Immature natural killer cell (primary cell): Measurements from ENCODE around the gene TXNDC8. TPM values are rescaled to one million over a fixed set of nuclear protein-coding genes. Genes with fewer than 3 reads are reported as not detected.
"Not testable (repeated sequence)": the region's sequence is repeated elsewhere in the genome, so short reads cannot be mapped to it uniquely, and the experiment has no call there.

Experiments
- DNase-seq, 3 donors: peaks; one replicate each; pipeline ENCODE4 v3.0.0; 2022; ENCODE audit warnings: mixed read lengths in 1 of 3
- H3K27ac Mint-ChIP-seq, 6 donors: one replicate each; pipeline ENCODE4 v1.8.0; 2020; ENCODE audit warnings: mixed read lengths in 6 of 6, mild to moderate bottlenecking in 5 of 6, inconsistent platforms in 4 of 6, moderate library complexity in 3 of 6
- H3K27me3 Mint-ChIP-seq, 3 donors: one replicate each; pipeline ENCODE4 v1.8.0; 2020 to 2021; ENCODE audit warnings: low read depth in 3 of 3, mild to moderate bottlenecking in 3 of 3, mixed read lengths in 3 of 3, moderate library complexity in 3 of 3, inconsistent platforms in 1 of 3
- H3K36me3 Mint-ChIP-seq, 3 donors: one replicate each; pipeline ENCODE4 v1.8.0; 2020; ENCODE audit warnings: mixed read lengths in 3 of 3, inconsistent platforms in 2 of 3, mild to moderate bottlenecking in 2 of 3
- H3K4me1 Mint-ChIP-seq, 2 donors: one replicate each; pipeline ENCODE4 v1.8.0; 2020; ENCODE audit warnings: inconsistent platforms in 2 of 2, mild to moderate bottlenecking in 2 of 2, mixed read lengths in 2 of 2, moderate library complexity in 1 of 2
- H3K4me3 Mint-ChIP-seq, 5 donors: one replicate each; pipeline ENCODE4 v1.8.0; 2020; ENCODE audit warnings: mild to moderate bottlenecking in 5 of 5, mixed read lengths in 5 of 5, inconsistent platforms in 3 of 5, moderate library complexity in 3 of 5
- H3K9me3 Mint-ChIP-seq, 6 donors: one replicate each; pipeline ENCODE4 v1.8.0; 2020; ENCODE audit warnings: mild to moderate bottlenecking in 6 of 6, mixed read lengths in 6 of 6, inconsistent platforms in 4 of 6, moderate library complexity in 3 of 6
- polyA plus RNA-seq, 3 donors: library from polyadenylated mRNA; unstranded; fragments of 300-500 nt; fragmentation: Illumina TruSeq; gene quantifications; one replicate each; pipeline ENCODE4 v1.2.3, GENCODE V29; 2021

TXNDC8 gene
- not detected for polyA plus RNA-seq

GRCh38 chr9:110337727-110338126 is at the start of gene TXNDC8:
Gene TXNDC8, minus strand, starts transcription at chr9:110337863.
- H3K27me3 Mint-ChIP-seq = peaks cover 0 to 3% (median 0%) of the 10 kb centered on the region in 3 donors
- H3K9me3 Mint-ChIP-seq = no peaks in the 10 kb centered on the region
- H3K36me3 Mint-ChIP-seq = no peaks in the 10 kb centered on the region
- H3K4me1 Mint-ChIP-seq = no peaks in the 10 kb centered on the region
- no peak within 1 kb of the TSS for H3K27ac Mint-ChIP-seq
- no peak within 1 kb of the TSS for H3K4me3 Mint-ChIP-seq
- no peak for DNase-seq

- no peak for DNase-seq
- Mint-ChIP-seq H3K9me3 (peaks cover 0 to 4% (median 0%) of the 10 kb centered on the region in 6 donors), H3K4me1 (no peaks in the 10 kb centered on the region), H3K27me3 (peaks cover 0 to 2% (median 0%) of the 10 kb centered on the region in 3 donors), H3K4me3 (no peak overlapping the region), H3K27ac (no peak overlapping the region), H3K36me3 (no peaks in the 10 kb centered on the region)
Measured at GRCh38 chr9:110383491-110383890, 45.8 kb upstream of the TXNDC8 start.

- H3K9me3 Mint-ChIP-seq = peaks cover 0 to 8% (median 0%) of the 10 kb centered on the region in 6 donors
- no peak overlapping the region for H3K27ac Mint-ChIP-seq
- no peaks in the 10 kb centered on the region for H3K4me1 Mint-ChIP-seq
- no peak overlapping the region for H3K4me3 Mint-ChIP-seq
- H3K27me3 Mint-ChIP-seq = peaks cover 0 to 2% (median 1%) of the 10 kb centered on the region in 3 donors
- DNase-seq = no peak
- H3K36me3 Mint-ChIP-seq = no peaks in the 10 kb centered on the region
Measured at GRCh38 chr9:110382731-110383130, 45.1 kb upstream of the TXNDC8 start.

DNA sequence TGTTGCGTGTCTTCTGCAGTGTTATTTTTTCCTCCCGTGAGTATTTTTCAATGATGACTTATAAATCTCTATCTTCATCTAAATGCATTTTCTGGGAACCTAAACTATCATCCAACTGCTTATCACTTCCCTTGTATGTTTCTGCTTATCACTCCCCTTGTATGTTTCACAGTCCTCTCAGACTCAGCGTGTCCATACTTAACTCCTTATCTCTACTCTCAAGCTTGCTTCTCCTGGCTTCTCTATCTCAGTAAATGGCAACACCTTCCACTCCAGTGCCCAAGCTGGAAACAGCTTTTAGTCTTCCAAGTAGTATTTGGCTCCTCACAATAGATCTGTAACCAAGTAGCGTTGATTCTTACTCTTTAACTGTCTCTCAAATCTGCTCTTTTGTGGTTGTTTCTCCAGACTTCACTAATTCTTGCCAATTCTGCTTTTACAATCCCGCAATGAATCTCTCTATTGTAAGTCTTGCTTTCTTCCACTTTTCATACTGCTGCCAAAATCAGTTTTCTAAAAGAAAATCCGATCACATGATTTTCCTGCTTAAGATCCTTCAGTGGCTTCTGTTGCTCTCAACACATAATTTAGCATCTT is 33.8 kb upstream of the TXNDC8 start:
- no peak overlapping the region for H3K27ac Mint-ChIP-seq
- no peak for DNase-seq
- H3K4me3 Mint-ChIP-seq = no peak overlapping the region
- H3K9me3 Mint-ChIP-seq = no peaks in the 10 kb centered on the region
- no peaks in the 10 kb centered on the region for H3K4me1 Mint-ChIP-seq
- no peaks in the 10 kb centered on the region for H3K36me3 Mint-ChIP-seq
- no peaks in the 10 kb centered on the region for H3K27me3 Mint-ChIP-seq

GRCh38 chr9:110370315-110370714 is 32.7 kb upstream of the TXNDC8 start:
- no peak for DNase-seq
- Mint-ChIP-seq H3K27me3 (no peaks in the 10 kb centered on the region), H3K36me3 (no peaks in the 10 kb centered on the region), H3K9me3 (no peaks in the 10 kb centered on the region), H3K4me1 (no peaks in the 10 kb centered on the region), H3K27ac (no peak overlapping the region), H3K4me3 (no peak overlapping the region)

DNA sequence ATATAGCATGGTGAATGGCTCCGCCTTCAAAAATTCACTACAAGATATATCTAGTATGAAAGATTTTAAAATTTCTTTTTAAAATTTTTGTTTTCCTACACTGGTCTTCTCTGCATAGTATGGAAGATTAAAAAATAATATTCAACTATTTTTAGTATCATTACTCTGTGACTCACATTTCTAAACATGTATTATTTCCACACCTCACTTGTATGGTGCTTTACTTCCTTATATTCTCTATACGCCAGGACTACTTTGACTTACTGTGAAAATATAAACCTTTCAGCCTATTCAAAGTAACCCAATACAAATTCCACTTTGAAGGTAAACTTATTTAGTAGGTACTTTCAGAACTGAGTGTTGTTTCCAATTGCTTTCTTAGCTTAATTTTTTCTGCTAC is 26.8 kb upstream of the TXNDC8 start:
- no peak for DNase-seq
- Mint-ChIP-seq H3K36me3 (no peaks in the 10 kb centered on the region), H3K4me1 (no peaks in the 10 kb centered on the region), H3K27ac (no peak overlapping the region), H3K9me3 (peaks cover 0 to 1% (median 0%) of the 10 kb centered on the region in 6 donors), H3K27me3 (no peaks in the 10 kb centered on the region), H3K4me3 (no peak overlapping the region)

- not testable (repeated sequence) for H3K4me1 Mint-ChIP-seq, H3K4me3 Mint-ChIP-seq, H3K27ac Mint-ChIP-seq, DNase-seq, H3K36me3 Mint-ChIP-seq, H3K9me3 Mint-ChIP-seq, H3K27me3 Mint-ChIP-seq
Measured at GRCh38 chr9:110358992-110359391, 21.3 kb upstream of the TXNDC8 start.

GRCh38 chr9:110357505-110357904 is 19.8 kb upstream of the TXNDC8 start:
- no peak for DNase-seq
- no peak overlapping the region for H3K4me3 Mint-ChIP-seq
- H3K36me3 Mint-ChIP-seq = no peaks in the 10 kb centered on the region
- peaks cover 0 to 2% (median 0%) of the 10 kb centered on the region in 3 donors for H3K27me3 Mint-ChIP-seq
- H3K27ac Mint-ChIP-seq = no peak overlapping the region
- peaks cover 0 to 7% (median under 1%) of the 10 kb centered on the region in 6 donors for H3K9me3 Mint-ChIP-seq
- H3K4me1 Mint-ChIP-seq = no peaks in the 10 kb centered on the region

- Mint-ChIP-seq H3K36me3 (no peaks in the 10 kb centered on the region), H3K4me3 (no peak overlapping the region), H3K9me3 (peaks cover 0 to 7% (median under 1%) of the 10 kb centered on the region in 6 donors), H3K27ac (no peak overlapping the region), H3K27me3 (peaks cover 0 to 2% (median 0%) of the 10 kb centered on the region in 3 donors), H3K4me1 (no peaks in the 10 kb centered on the region)
- DNase-seq = no peak
Measured at GRCh38 chr9:110356639-110357395, 19.2 kb upstream of the TXNDC8 start.

DNA sequence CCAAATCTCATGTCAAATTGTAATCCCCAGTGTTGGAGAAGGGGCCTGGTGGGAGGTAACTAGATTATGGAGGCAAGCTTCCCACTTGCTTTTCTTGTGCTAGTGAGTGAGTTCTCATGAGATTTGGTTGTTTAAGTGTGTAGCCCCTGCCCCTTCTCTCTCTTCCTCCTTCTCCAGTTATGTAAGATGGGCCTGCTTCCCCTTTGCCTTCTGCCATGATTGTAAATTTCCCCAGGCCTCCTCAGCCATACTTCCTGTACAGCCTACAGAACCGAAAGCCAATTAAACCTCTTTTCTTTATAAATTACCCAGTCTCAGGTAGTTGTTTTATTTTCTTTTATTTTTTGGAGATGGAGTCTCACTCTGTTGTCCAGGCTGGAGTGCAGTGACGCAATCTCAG is 18.2 kb upstream of the TXNDC8 start:
- H3K4me3 Mint-ChIP-seq = no peak overlapping the region

GRCh38 chr9:110351009-110351467 is 13.4 kb upstream of the TXNDC8 start:
- no peaks in the 10 kb centered on the region for H3K36me3 Mint-ChIP-seq

More for the DNA sequence above, 18.2 kb upstream of the TXNDC8 start:
- DNase-seq = no peak
- Mint-ChIP-seq H3K9me3 (peaks cover 0 to 7% (median under 1%) of the 10 kb centered on the region in 6 donors), H3K36me3 (no peaks in the 10 kb centered on the region), H3K4me1 (no peaks in the 10 kb centered on the region), H3K27me3 (peaks cover 0 to 2% (median 0%) of the 10 kb centered on the region in 3 donors), H3K27ac (no peak overlapping the region)

GRCh38 chr9:110346325-110346724 is 8.7 kb upstream of the TXNDC8 start:
- Mint-ChIP-seq H3K4me1 (no peaks in the 10 kb centered on the region), H3K27ac (no peak overlapping the region), H3K36me3 (no peaks in the 10 kb centered on the region), H3K27me3 (peaks cover 0 to 2% (median 0%) of the 10 kb centered on the region in 3 donors), H3K4me3 (no peak overlapping the region), H3K9me3 (peaks cover 0 to 3% (median 0%) of the 10 kb centered on the region in 6 donors)
- no peak for DNase-seq

More at GRCh38 chr9:110351009-110351467, 13.4 kb upstream of the TXNDC8 start:
- Mint-ChIP-seq H3K27me3 (peaks cover 0 to 3% (median 0%) of the 10 kb centered on the region in 3 donors), H3K27ac (no peak overlapping the region), H3K4me1 (no peaks in the 10 kb centered on the region), H3K4me3 (no peak overlapping the region), H3K9me3 (peaks cover 0 to 3% (median 0%) of the 10 kb centered on the region in 6 donors)
- DNase-seq = no peak

GRCh38 chr9:110344821-110345220 is 7.2 kb upstream of the TXNDC8 start:
- Mint-ChIP-seq H3K27ac (no peak overlapping the region), H3K27me3 (peaks cover 0 to 2% (median 0%) of the 10 kb centered on the region in 3 donors)
- DNase-seq = no peak

DNA sequence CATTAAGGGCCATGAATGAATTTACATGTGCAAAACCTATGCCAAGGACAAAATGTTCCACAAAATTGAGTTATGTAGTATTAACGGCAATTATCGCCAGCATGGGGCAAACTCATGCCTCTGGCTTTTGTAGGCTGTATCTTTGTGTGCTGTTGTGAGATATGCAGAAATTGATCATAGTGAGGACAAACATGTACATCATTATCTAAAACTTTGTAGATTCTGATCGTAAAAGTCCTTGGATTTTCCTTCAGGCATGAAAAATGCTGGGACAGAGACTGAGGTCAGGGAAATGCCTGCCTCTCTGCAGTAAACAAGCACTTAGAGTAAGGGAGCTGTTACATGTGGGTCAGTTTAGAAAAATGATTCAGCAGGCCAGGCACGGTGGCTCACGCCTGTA is 5.9 kb upstream of the TXNDC8 start:
- Mint-ChIP-seq H3K36me3 (no peaks in the 10 kb centered on the region), H3K27me3 (no peaks in the 10 kb centered on the region), H3K9me3 (no peaks in the 10 kb centered on the region), H3K4me1 (no peaks in the 10 kb centered on the region), H3K27ac (no peak overlapping the region), H3K4me3 (no peak overlapping the region)
- no peak for DNase-seq

More at GRCh38 chr9:110344821-110345220, 7.2 kb upstream of the TXNDC8 start:
- H3K4me3 Mint-ChIP-seq = no peak overlapping the region
- H3K36me3 Mint-ChIP-seq = no peaks in the 10 kb centered on the region
- H3K4me1 Mint-ChIP-seq = no peaks in the 10 kb centered on the region
- H3K9me3 Mint-ChIP-seq = no peaks in the 10 kb centered on the region
